Esophagus muscularis mucosa (tissue), 4 donors: ENCODE results near the gene RNF125. TPM values are rescaled to one million over a fixed set of nuclear protein-coding genes. Genes with fewer than 3 reads are reported as not detected.

Experiments used
- DNase-seq: peaks from one replicate; pipeline ENCODE4 v3.0.0-alpha.2; 2017; ENCODE audit errors: extremely low spot score
- H3K27ac ChIP-seq, 4 donors: fragments of 200-600 bp; sonication (generic); replicated peaks in 1 of 4; 1 replicate in 3 of 4; 2 replicates in 1 of 4; pipeline ENCODE4 v1.5.1; 2016 to 2019; ENCODE audit warnings: mild to moderate bottlenecking in 1 of 4
- H3K27me3 ChIP-seq, 4 donors: fragments of 200-600 bp; sonication (generic); one replicate each; pipeline versions ENCODE4 v1.5.1 to v1.6.0; 2016 to 2019
- H3K36me3 ChIP-seq, 4 donors: fragments of 200-600 bp; sonication (generic); one replicate each; pipeline ENCODE4 v1.5.1; 2016 to 2019
- H3K4me1 ChIP-seq, 4 donors: fragments of 200-600 bp; sonication (generic); one replicate each; pipeline ENCODE4 v1.5.1; 2016 to 2019
- H3K4me3 ChIP-seq, 4 donors: fragments of 200-600 bp; sonication (generic); 1 replicate in 2 of 4; 2 replicates in 2 of 4; pipeline ENCODE4 v1.5.1; 2016 to 2019; ENCODE audit warnings: mild to moderate bottlenecking in 4 of 4, moderate library complexity in 1 of 4
- H3K9me3 ChIP-seq, 4 donors: fragments of 200-600 bp; sonication (generic); 1 replicate in 3 of 4; 2 replicates in 1 of 4; pipeline ENCODE4 v1.5.1; 2016 to 2019
- CTCF ChIP-seq, 3 experiments: fragments of 200-600 bp in 2 of 3; fragments of 450-650 bp in 1 of 3; sonication (generic) in 2 of 3; IDR thresholded peaks; one replicate each; pipeline ENCODE4 v1.5.1; 2017 to 2019; ENCODE audit warnings: antibody characterized with exemption in 3 of 3, mild to moderate bottlenecking in 2 of 3, moderate library complexity in 1 of 3
- EP300 ChIP-seq: sonication (generic); formaldehyde crosslinking; IDR thresholded peaks from one replicate; pipeline ENCODE4 v1.6.1; 2017; ENCODE audit warnings: antibody characterized with exemption
- POLR2A ChIP-seq: fragments of 450-650 bp; IDR thresholded peaks from one replicate; pipeline ENCODE4 v1.6.1; 2017; ENCODE audit warnings: antibody characterized with exemption, moderate library complexity, mild to moderate bottlenecking, low read depth
- POLR2AphosphoS5 ChIP-seq, 2 donors: sonication (generic); formaldehyde crosslinking; IDR thresholded peaks; one replicate each; pipeline ENCODE4 v1.6.1; 2017; ENCODE audit warnings: antibody characterized with exemption in 2 of 2
- WGBS: methylation state at CpG from one replicate; pipeline ENCODE4 v1.1.5; 2018; 5-methylcytosine and 5-hydroxymethylcytosine counted together
- intact Hi-C: fragments of 100-400 bp; cut with DNase I; formaldehyde crosslinking; loops from one replicate; pipeline ENCODE4 v1.15.1; 2023
- total RNA-seq, 4 donors: library from RNA; depleted of rRNA; stranded (reverse); fragments of >200 nt; gene quantifications; one replicate each; pipeline versions ENCODE4 v1.1.0 to v1.2.1, GENCODE V29; 2016

RNF125 gene
- total RNA-seq, 4 donors from 2014 or later: 3.3 to 5.2 (median 4.3) TPM

- no peak overlapping the region for H3K4me3 ChIP-seq
- TF ChIP-seq CTCF (IDR thresholded peaks at IDR 0.05): peak; percentile 53 to 66 (median 56)
- no peak for TF ChIP-seq EP300
- peaks cover 0 to 33% (median 24%) of the 10 kb centered on the region in 4 donors for H3K9me3 ChIP-seq
- intact Hi-C loops: loop anchor here (5.0 kb wide), 1 partner anchor 235 kb away; no protein-coding TSS in a partner anchor
- no peaks in the 10 kb centered on the region for H3K27me3 ChIP-seq
- no peaks in the 10 kb centered on the region for H3K36me3 ChIP-seq
- DNase-seq: no peak
- H3K27ac ChIP-seq: no peak overlapping the region
- peaks cover 0 to under 1% (median 0%) of the 10 kb centered on the region in 4 donors for H3K4me1 ChIP-seq
- 65% methylated on average over 9 of the region's 9 CpGs for WGBS
These were observed 41.3 kb upstream of the RNF125 start for GRCh38 chr18:31977270-31977872.

- WGBS: 89% methylated on average over 5 of the region's 5 CpGs
- intact Hi-C loops: loop anchor here (5.0 kb wide), 1 partner anchor 236 kb away; no protein-coding TSS in a partner anchor
These were observed 40.0 kb upstream of the RNF125 start for GRCh38 chr18:31978616-31979015.

GRCh38 chr18:31979714-31980113, 38.9 kb upstream of the RNF125 start:
- no peak for DNase-seq
- Histone ChIP-seq H3K4me3 (no peak overlapping the region), H3K36me3 (no peaks in the 10 kb centered on the region), H3K27ac (no peak overlapping the region), H3K27me3 (no peaks in the 10 kb centered on the region), H3K4me1 (peaks cover 0 to 4% (median 0%) of the 10 kb centered on the region in 4 donors), H3K9me3 (peaks cover 0 to 12% (median 5%) of the 10 kb centered on the region in 4 donors)
- 86% methylated on average over 2 of the region's 2 CpGs for whole genome bisulfite sequencing
- intact Hi-C loops: loop anchor here (5.0 kb wide), 1 partner anchor 237 kb away; no protein-coding TSS in a partner anchor
- TF ChIP-seq CTCF (IDR thresholded peaks at IDR 0.05) (no peak), POLR2AphosphoS5 (IDR thresholded peaks at IDR 0.05) (no peak), POLR2A (no peak), EP300 (no peak)

More at GRCh38 chr18:31978616-31979015, 40.0 kb upstream of the RNF125 start:
- Histone ChIP-seq H3K9me3 (peaks cover 0 to 23% (median 16%) of the 10 kb centered on the region in 4 donors), H3K4me1 (peaks cover 0 to 4% (median 0%) of the 10 kb centered on the region in 4 donors), H3K27me3 (no peaks in the 10 kb centered on the region), H3K36me3 (no peaks in the 10 kb centered on the region), H3K27ac (no peak overlapping the region), H3K4me3 (no peak overlapping the region)
- no peak for DNase-seq
- TF ChIP-seq EP300 (no peak), POLR2A (no peak), POLR2AphosphoS5 (IDR thresholded peaks at IDR 0.05) (no peak), CTCF (IDR thresholded peaks at IDR 0.05) (no peak)

GRCh38 chr18:31980863-31981262, 37.8 kb upstream of the RNF125 start:
- intact Hi-C loops: no loop called here
- Histone ChIP-seq H3K36me3 (no peaks in the 10 kb centered on the region), H3K4me3 (no peak overlapping the region), H3K9me3 (peaks cover 0 to 10% (median 0%) of the 10 kb centered on the region in 4 donors), H3K27me3 (no peaks in the 10 kb centered on the region), H3K27ac (no peak overlapping the region), H3K4me1 (peaks cover 0 to 4% (median 0%) of the 10 kb centered on the region in 4 donors)
- TF ChIP-seq POLR2AphosphoS5 (IDR thresholded peaks at IDR 0.05) (no peak), EP300 (no peak), CTCF (IDR thresholded peaks at IDR 0.05) (no peak), POLR2A (no peak)
- no peak for DNase-seq

GRCh38 chr18:31983020-31983419, 35.6 kb upstream of the RNF125 start:
- TF ChIP-seq POLR2AphosphoS5 (IDR thresholded peaks at IDR 0.05) (peak; percentile 43 to 45), EP300 (no peak), CTCF (IDR thresholded peaks at IDR 0.05) (no peak)
- WGBS: 72% methylated on average over 3 of the region's 3 CpGs
- Histone ChIP-seq H3K4me3 (no peak overlapping the region), H3K4me1 (peaks cover 0 to 4% (median 0%) of the 10 kb centered on the region in 4 donors), H3K27me3 (no peaks in the 10 kb centered on the region), H3K27ac (no peak overlapping the region), H3K9me3 (peaks cover 0 to 9% (median 0%) of the 10 kb centered on the region in 4 donors), H3K36me3 (no peaks in the 10 kb centered on the region)
- intact Hi-C loops: no loop called here
- no peak for DNase-seq
